Fibroblast of lung (primary cell): Measurements from ENCODE around the gene TMEFF2.

ENCODE experiments used
- EZH2 ChIP-seq: IDR thresholded peaks from 2 replicates; pipeline ENCODE4 v1.5.1; 2012; ENCODE audit warnings: low read length, control low read depth, mild to moderate bottlenecking; ENCODE audit errors: missing control alignments
- TF ChIP-seq, protein P1 (sequence below), 2 donors: IDR thresholded peaks in 1 of 2; conservative IDR thresholded peaks in 1 of 2; 1 replicate in 1 of 2; 2 replicates in 1 of 2; pipeline ENCODE4 v1.5.1; 2011 to 2012; ENCODE audit warnings: low read length in 2 of 2, control low read depth in 1 of 2, inconsistent platforms in 1 of 2, low read depth in 1 of 2, mild to moderate bottlenecking in 1 of 2

DNA sequence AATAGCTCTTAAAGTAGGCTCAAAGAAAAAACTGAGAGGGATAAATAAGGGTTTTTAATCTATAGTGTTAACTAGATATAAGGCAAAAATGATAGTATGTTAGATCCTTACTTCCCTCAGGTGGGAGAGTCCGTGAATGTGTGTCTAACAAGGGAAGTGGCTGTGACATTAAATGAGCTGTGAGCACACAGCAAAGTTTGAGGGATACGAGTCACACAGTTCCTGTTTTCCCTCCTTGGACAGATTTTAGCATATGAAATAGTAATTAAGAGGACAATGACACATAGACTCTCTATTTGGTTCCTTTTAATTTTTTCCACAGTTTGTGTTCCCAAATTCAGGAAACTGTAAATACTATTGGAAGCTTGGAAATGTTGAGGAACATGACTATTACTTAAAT is 199.4 kb downstream of the TMEFF2 start:
- TF ChIP-seq, protein P1, sequence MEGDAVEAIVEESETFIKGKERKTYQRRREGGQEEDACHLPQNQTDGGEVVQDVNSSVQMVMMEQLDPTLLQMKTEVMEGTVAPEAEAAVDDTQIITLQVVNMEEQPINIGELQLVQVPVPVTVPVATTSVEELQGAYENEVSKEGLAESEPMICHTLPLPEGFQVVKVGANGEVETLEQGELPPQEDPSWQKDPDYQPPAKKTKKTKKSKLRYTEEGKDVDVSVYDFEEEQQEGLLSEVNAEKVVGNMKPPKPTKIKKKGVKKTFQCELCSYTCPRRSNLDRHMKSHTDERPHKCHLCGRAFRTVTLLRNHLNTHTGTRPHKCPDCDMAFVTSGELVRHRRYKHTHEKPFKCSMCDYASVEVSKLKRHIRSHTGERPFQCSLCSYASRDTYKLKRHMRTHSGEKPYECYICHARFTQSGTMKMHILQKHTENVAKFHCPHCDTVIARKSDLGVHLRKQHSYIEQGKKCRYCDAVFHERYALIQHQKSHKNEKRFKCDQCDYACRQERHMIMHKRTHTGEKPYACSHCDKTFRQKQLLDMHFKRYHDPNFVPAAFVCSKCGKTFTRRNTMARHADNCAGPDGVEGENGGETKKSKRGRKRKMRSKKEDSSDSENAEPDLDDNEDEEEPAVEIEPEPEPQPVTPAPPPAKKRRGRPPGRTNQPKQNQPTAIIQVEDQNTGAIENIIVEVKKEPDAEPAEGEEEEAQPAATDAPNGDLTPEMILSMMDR (conservative IDR thresholded peaks at IDR 0.05 in 1 of 2, IDR thresholded peaks at IDR 0.05 in 1 of 2; ENCODE audit: low read depth in 1 of 2, low read length in 2 of 2): no peak
- no peak for TF ChIP-seq EZH2
